H9 (cell line): ENCODE results near the gene PLCB1. TPM values are rescaled to one million over a fixed set of nuclear protein-coding genes. Genes with fewer than 3 reads are reported as not detected.

ENCODE experiments used
- DNase-seq: peaks from one replicate; pipeline ENCODE4 v3.0.0-alpha.2; 2017
- H2AFZ ChIP-seq: one replicate; pipeline ENCODE4 v1.6.1; 2013; ENCODE audit warnings: mild to moderate bottlenecking, low read length, control low read depth, moderate library complexity
- H2AK5ac ChIP-seq: 2 replicates; pipeline ENCODE4 v1.6.1; 2013; ENCODE audit warnings: low read length, control low read depth, mixed read lengths; ENCODE audit not compliant: insufficient read length
- H2BK120ac ChIP-seq: one replicate; pipeline ENCODE4 v1.6.1; 2013; ENCODE audit warnings: low read depth, mild to moderate bottlenecking, low read length, control low read depth, inconsistent platforms; ENCODE audit not compliant: poor library complexity, severe bottlenecking
- H2BK12ac ChIP-seq: 2 replicates; pipeline ENCODE4 v1.6.1; 2013; ENCODE audit warnings: low read length, control low read depth, mixed read lengths, low read depth; ENCODE audit not compliant: insufficient read length
- H2BK15ac ChIP-seq: 2 replicates; pipeline ENCODE4 v1.6.1; 2013; ENCODE audit warnings: low read depth, low read length, control low read depth
- H2BK20ac ChIP-seq: one replicate; pipeline ENCODE4 v1.6.1; 2013; ENCODE audit warnings: low read depth, mild to moderate bottlenecking, low read length, control low read depth, inconsistent platforms; ENCODE audit not compliant: poor library complexity, severe bottlenecking
- H2BK5ac ChIP-seq: 2 replicates; pipeline ENCODE4 v1.6.1; 2013; ENCODE audit warnings: low read length, control low read depth, mixed read lengths; ENCODE audit not compliant: insufficient read length
- H3K14ac ChIP-seq: 2 replicates; pipeline ENCODE4 v1.6.1; 2013; ENCODE audit warnings: low read length, control low read depth; ENCODE audit not compliant: insufficient read depth
- H3K18ac ChIP-seq: 2 replicates; pipeline ENCODE4 v1.6.1; 2013; ENCODE audit warnings: low read depth, mild to moderate bottlenecking, mixed read lengths, low read length, control low read depth; ENCODE audit not compliant: insufficient read length
- H3K23ac ChIP-seq: 2 replicates; pipeline ENCODE4 v1.6.1; 2013; ENCODE audit warnings: low read length, control low read depth, mixed read lengths, low read depth; ENCODE audit not compliant: insufficient read length
- H3K23me2 ChIP-seq: 2 replicates; pipeline ENCODE4 v1.6.1; 2013; ENCODE audit warnings: low read depth, mild to moderate bottlenecking, mixed read lengths, low read length, control low read depth; ENCODE audit not compliant: insufficient read length, poor library complexity, severe bottlenecking
- H3K27ac ChIP-seq: 2 replicates; pipeline ENCODE4 v1.5.1; 2013; ENCODE audit warnings: low read length, control low read depth, mixed read lengths, low read depth; ENCODE audit not compliant: insufficient read length
- H3K27me3 ChIP-seq: 2 replicates; pipeline ENCODE4 v1.6.1; 2013; ENCODE audit warnings: low read length, control low read depth, inconsistent platforms; ENCODE audit not compliant: insufficient read depth
- H3K4ac ChIP-seq: 2 replicates; pipeline ENCODE4 v1.6.1; 2013; ENCODE audit warnings: low read depth, mild to moderate bottlenecking, control low read depth, inconsistent platforms, low read length, moderate library complexity
- H3K4me1 ChIP-seq: 2 replicates; pipeline ENCODE4 v1.6.1; 2013; ENCODE audit warnings: low read length, control low read depth, inconsistent platforms; ENCODE audit not compliant: insufficient read depth
- H3K4me2 ChIP-seq: 2 replicates; pipeline ENCODE4 v1.6.1; 2013; ENCODE audit warnings: low read length, control low read depth, mixed read lengths; ENCODE audit not compliant: insufficient read length, insufficient read depth
- H3K56ac ChIP-seq: 2 replicates; pipeline ENCODE4 v1.6.1; 2013; ENCODE audit warnings: low read depth, mild to moderate bottlenecking, mixed read lengths, low read length, control low read depth; ENCODE audit not compliant: insufficient read length
- H3K79me1 ChIP-seq: 2 replicates; pipeline ENCODE4 v1.6.1; 2013; ENCODE audit warnings: low read depth, mild to moderate bottlenecking, moderate library complexity, low read length, control low read depth, inconsistent platforms; ENCODE audit not compliant: insufficient read depth, poor library complexity, severe bottlenecking
- H3K79me2 ChIP-seq: 2 replicates; pipeline ENCODE4 v1.6.1; 2013; ENCODE audit warnings: low read length, control low read depth, inconsistent platforms; ENCODE audit not compliant: insufficient read depth
- H3K9ac ChIP-seq: 2 replicates; pipeline ENCODE4 v1.6.1; 2013; ENCODE audit warnings: low read length, control low read depth, mixed read lengths; ENCODE audit not compliant: insufficient read length; ENCODE audit errors: extremely low read depth
- H3K9me3 ChIP-seq: one replicate; pipeline ENCODE4 v1.6.1; 2013; ENCODE audit warnings: low read depth, low read length, inconsistent platforms; ENCODE audit not compliant: control insufficient read depth
- H3T11ph ChIP-seq: one replicate; pipeline ENCODE4 v1.6.1; 2013; ENCODE audit warnings: mild to moderate bottlenecking, low read length, control low read depth, inconsistent platforms
- H4K20me1 ChIP-seq: one replicate; pipeline ENCODE4 v1.6.1; 2013; ENCODE audit not compliant: control insufficient read depth, insufficient read length, insufficient read depth
- H4K5ac ChIP-seq: 2 replicates; pipeline ENCODE4 v1.6.1; 2013; ENCODE audit warnings: low read depth, mild to moderate bottlenecking, mixed read lengths, low read length, control low read depth; ENCODE audit not compliant: insufficient read length
- H4K8ac ChIP-seq: replicated peaks from 2 replicates; pipeline ENCODE4 v1.6.1; 2013; ENCODE audit warnings: low read length, control low read depth, mixed read lengths, low read depth; ENCODE audit not compliant: insufficient read length
- H4K91ac ChIP-seq: 2 replicates; pipeline ENCODE4 v1.6.1; 2013; ENCODE audit warnings: low read depth, mild to moderate bottlenecking, moderate library complexity, mixed read lengths, low read length, control low read depth; ENCODE audit not compliant: insufficient read length
- H3K27ac Mint-ChIP-seq, 3 experiments: 2 replicates in 2 of 3; 3 replicates in 1 of 3; pipeline ENCODE4 v1.8.0; 2020 to 2021; ENCODE audit warnings: mixed read lengths in 3 of 3, mild to moderate bottlenecking in 1 of 3, moderate library complexity in 1 of 3
- H3K27me3 Mint-ChIP-seq: 2 replicates; pipeline ENCODE4 v1.8.0; 2021; ENCODE audit warnings: low read depth, mild to moderate bottlenecking, moderate library complexity, mixed read lengths
- H3K36me3 Mint-ChIP-seq, 3 experiments: 2 replicates in 2 of 3; 3 replicates in 1 of 3; pipeline ENCODE4 v1.8.0; 2020 to 2021; ENCODE audit warnings: low read depth in 3 of 3, mixed read lengths in 3 of 3; ENCODE audit not compliant: insufficient read depth in 1 of 3
- H3K4me1 Mint-ChIP-seq, 2 experiments: 2 replicates each; pipeline ENCODE4 v1.8.0; 2020; ENCODE audit warnings: mixed read lengths in 2 of 2
- H3K4me3 Mint-ChIP-seq, 2 experiments: 2 replicates in 1 of 2; 3 replicates in 1 of 2; pipeline ENCODE4 v1.8.0; 2020 to 2021; ENCODE audit warnings: mild to moderate bottlenecking in 2 of 2, mixed read lengths in 2 of 2, moderate library complexity in 1 of 2
- H3K9me3 Mint-ChIP-seq, 2 experiments: 2 replicates in 1 of 2; 3 replicates in 1 of 2; pipeline ENCODE4 v1.8.0; 2020; ENCODE audit warnings: mild to moderate bottlenecking in 2 of 2, mixed read lengths in 2 of 2, moderate library complexity in 1 of 2
- WGBS: extraction: QIAGEN DNeasy Blood & Tissue Kit; methylation state at CpG from one replicate; pipeline ENCODE4 v1.1.7; 2013; ENCODE audit warnings: missing lambda C conversion rate, low lambda C conversion rate, mixed read lengths; ENCODE audit not compliant: insufficient read length; ENCODE audit errors: extremely low coverage; 5-methylcytosine and 5-hydroxymethylcytosine counted together
- total RNA-seq: library from RNA; stranded (reverse); gene quantifications from 2 replicates; pipeline ENCODE4 v1.2.1, GENCODE V29; 2021
- TF ChIP-seq, protein P1 (sequence below): fragments of 200-600 bp; sonication (generic); conservative IDR thresholded peaks from 3 replicates; pipeline ENCODE4 v1.8.0; 2021; ENCODE audit warnings: antibody characterized with exemption, mild to moderate bottlenecking

Gene PLCB1
- total RNA-seq, 1 experiment from 2014 or later, result 11.5 TPM

DNA sequence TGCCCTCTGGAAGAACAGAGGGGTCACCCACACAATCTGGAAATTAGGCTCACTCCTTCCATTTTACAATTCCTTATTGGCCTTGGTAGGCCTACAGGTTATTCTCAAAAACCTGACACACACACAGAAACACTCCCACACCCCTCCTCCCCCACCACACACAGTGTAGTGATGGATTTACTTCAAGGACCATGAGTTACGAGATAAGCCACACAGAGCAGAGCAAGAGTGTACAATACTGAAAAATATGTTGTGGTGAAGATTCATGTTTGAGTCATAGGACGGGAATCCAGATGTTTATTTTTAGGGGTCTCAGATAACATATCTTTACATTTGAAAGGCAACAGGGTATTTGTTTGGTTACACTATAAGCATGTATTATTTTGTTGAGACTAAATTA lies 291.9 kb downstream of the PLCB1 start:
- no peaks in the 10 kb centered on the region for H3K79me1 ChIP-seq
- H3K18ac ChIP-seq, result no peak overlapping the region
- H3K9ac ChIP-seq, result no peak overlapping the region
- H2BK120ac ChIP-seq, result no peak overlapping the region
- no peak for DNase-seq
- no peak overlapping the region for H3K4ac ChIP-seq
- no peaks in the 10 kb centered on the region for H4K20me1 ChIP-seq
- no peaks in the 10 kb centered on the region for H3K4me1 ChIP-seq
- H3T11ph ChIP-seq, result no peak overlapping the region
- H2AK5ac ChIP-seq, result no peak overlapping the region
- H3K4me1 Mint-ChIP-seq, result no peaks in the 10 kb centered on the region
- no peak overlapping the region for H2BK5ac ChIP-seq
- no peaks in the 10 kb centered on the region for H3K36me3 Mint-ChIP-seq
- H2BK20ac ChIP-seq, result no peak overlapping the region
- H2BK12ac ChIP-seq, result no peak overlapping the region
- no peak overlapping the region for H3K4me2 ChIP-seq
- H3K27me3 Mint-ChIP-seq, result no peaks in the 10 kb centered on the region
- no peak overlapping the region for H4K8ac ChIP-seq
- no peak overlapping the region for H3K14ac ChIP-seq
- no peak overlapping the region for H3K27ac ChIP-seq
- H3K23me2 ChIP-seq, result no peaks in the 10 kb centered on the region
- no peak overlapping the region for H3K56ac ChIP-seq
- no peak overlapping the region for H3K4me3 Mint-ChIP-seq
- no peaks in the 10 kb centered on the region for H3K9me3 Mint-ChIP-seq
- no peaks in the 10 kb centered on the region for H3K9me3 ChIP-seq
- H2BK15ac ChIP-seq, result no peak overlapping the region
- TF ChIP-seq, protein P1, sequence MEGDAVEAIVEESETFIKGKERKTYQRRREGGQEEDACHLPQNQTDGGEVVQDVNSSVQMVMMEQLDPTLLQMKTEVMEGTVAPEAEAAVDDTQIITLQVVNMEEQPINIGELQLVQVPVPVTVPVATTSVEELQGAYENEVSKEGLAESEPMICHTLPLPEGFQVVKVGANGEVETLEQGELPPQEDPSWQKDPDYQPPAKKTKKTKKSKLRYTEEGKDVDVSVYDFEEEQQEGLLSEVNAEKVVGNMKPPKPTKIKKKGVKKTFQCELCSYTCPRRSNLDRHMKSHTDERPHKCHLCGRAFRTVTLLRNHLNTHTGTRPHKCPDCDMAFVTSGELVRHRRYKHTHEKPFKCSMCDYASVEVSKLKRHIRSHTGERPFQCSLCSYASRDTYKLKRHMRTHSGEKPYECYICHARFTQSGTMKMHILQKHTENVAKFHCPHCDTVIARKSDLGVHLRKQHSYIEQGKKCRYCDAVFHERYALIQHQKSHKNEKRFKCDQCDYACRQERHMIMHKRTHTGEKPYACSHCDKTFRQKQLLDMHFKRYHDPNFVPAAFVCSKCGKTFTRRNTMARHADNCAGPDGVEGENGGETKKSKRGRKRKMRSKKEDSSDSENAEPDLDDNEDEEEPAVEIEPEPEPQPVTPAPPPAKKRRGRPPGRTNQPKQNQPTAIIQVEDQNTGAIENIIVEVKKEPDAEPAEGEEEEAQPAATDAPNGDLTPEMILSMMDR, result no peak
- H3K79me2 ChIP-seq, result no peaks in the 10 kb centered on the region
- H3K23ac ChIP-seq, result no peak overlapping the region
- H4K5ac ChIP-seq, result no peak overlapping the region
- no peak overlapping the region for H3K27ac Mint-ChIP-seq
- H3K27me3 ChIP-seq, result no peaks in the 10 kb centered on the region
- H2AFZ ChIP-seq, result no peak overlapping the region
- no CpG with 5 or more reads among the region's 2 CpGs for WGBS
- no peak overlapping the region for H4K91ac ChIP-seq
